Gastroesophageal sphincter (tissue), 4 donors: ENCODE measurements around the gene HS6ST3. TPM values are rescaled to one million over a fixed set of nuclear protein-coding genes. Genes with fewer than 3 reads are reported as not detected.
"Not testable (repeated sequence)": the region's sequence is repeated elsewhere in the genome, so short reads cannot be mapped to it uniquely, and the experiment has no call there.

Experiments used
- ATAC-seq: fragments of 150-250 bp; one replicate; pipeline ENCODE4 v1.9.1; 2016; ENCODE audit warnings: mild to moderate bottlenecking, moderate library complexity
- H3K27ac ChIP-seq, 4 donors: fragments of 200-600 bp; sonication (generic) in 3 of 4; 1 replicate in 3 of 4; 2 replicates in 1 of 4; pipeline ENCODE4 v1.5.1; 2016 to 2019
- H3K27me3 ChIP-seq: fragments of 200-600 bp; sonication (generic); one replicate; pipeline ENCODE4 v1.5.1; 2019
- H3K36me3 ChIP-seq, 2 donors: fragments of 200-600 bp; sonication (generic); one replicate each; pipeline ENCODE4 v1.5.1; 2019; ENCODE audit warnings: control low read depth in 1 of 2
- H3K4me1 ChIP-seq, 3 donors: fragments of 200-600 bp; sonication (generic); 1 replicate in 2 of 3; 2 replicates in 1 of 3; pipeline ENCODE4 v1.5.1; 2016 to 2019; ENCODE audit warnings: control low read depth in 2 of 3
- H3K4me3 ChIP-seq, 2 donors: fragments of 200-600 bp; sonication (generic); one replicate each; pipeline ENCODE4 v1.5.1; 2019; ENCODE audit warnings: mild to moderate bottlenecking in 1 of 2, moderate library complexity in 1 of 2
- H3K9me3 ChIP-seq, 3 donors: fragments of 200-600 bp; sonication (generic); one replicate each; pipeline ENCODE4 v1.5.1; 2017 to 2019; ENCODE audit warnings: control low read depth in 2 of 3
- EP300 ChIP-seq: sonication (generic); formaldehyde crosslinking; IDR thresholded peaks from one replicate; pipeline ENCODE4 v1.6.1; 2017; ENCODE audit warnings: antibody characterized with exemption, mild to moderate bottlenecking
- POLR2A ChIP-seq, 2 donors: fragments of 450-650 bp; IDR thresholded peaks; one replicate each; pipeline ENCODE4 v1.6.1; 2017; ENCODE audit warnings: antibody characterized with exemption in 2 of 2, mild to moderate bottlenecking in 2 of 2, moderate library complexity in 1 of 2
- POLR2AphosphoS5 ChIP-seq: sonication (generic); formaldehyde crosslinking; IDR thresholded peaks from one replicate; pipeline ENCODE4 v1.6.1; 2017; ENCODE audit warnings: antibody characterized with exemption
- WGBS, 2 donors: methylation state at CpG; one replicate each; pipeline ENCODE4 v1.1.5; 2018; ENCODE audit warnings: low coverage in 1 of 2; 5-methylcytosine and 5-hydroxymethylcytosine counted together
- total RNA-seq, 4 donors: library from RNA; depleted of rRNA; stranded (reverse); fragments of >200 nt; gene quantifications; one replicate each; pipeline ENCODE4 v1.1.0, GENCODE V29; 2016
- TF ChIP-seq, protein P1 (sequence below), 4 experiments: fragments of 200-600 bp in 2 of 4; fragments of 450-650 bp in 2 of 4; sonication (generic) in 1 of 4; IDR thresholded peaks; one replicate each; pipeline ENCODE4 v1.5.1; 2017 to 2019; ENCODE audit warnings: antibody characterized with exemption in 4 of 4, mild to moderate bottlenecking in 2 of 4, moderate library complexity in 2 of 4

Gene HS6ST3
- total RNA-seq, 4 donors from 2014 or later = 3.4 to 13.2 (median 5.2) TPM

GRCh38 chr13:96519380-96519779 is 429.5 kb downstream of the HS6ST3 start:
- H3K36me3 ChIP-seq = no peaks in the 10 kb centered on the region
- TF ChIP-seq POLR2AphosphoS5 = no peak
- 50 to 73% methylated on average over 1 of the region's 1 CpG for WGBS, 2 donors

GRCh38 chr13:96524398-96525020 is 434.6 kb downstream of the HS6ST3 start:
- H3K36me3 ChIP-seq, H3K9me3 ChIP-seq, H3K4me1 ChIP-seq, ATAC-seq, H3K27ac ChIP-seq, H3K4me3 ChIP-seq, H3K27me3 ChIP-seq: not testable (repeated sequence)
- WGBS, 2 donors = 81 to 93% methylated on average over 2 to 4 of the region's 11 CpGs

More at GRCh38 chr13:96519380-96519779, 429.5 kb downstream of the HS6ST3 start:
- Histone ChIP-seq H3K27me3 (no peaks in the 10 kb centered on the region), H3K9me3 (peaks cover 0 to 5% (median 0%) of the 10 kb centered on the region in 3 donors), H3K27ac (no peak overlapping the region), H3K4me1 (no peaks in the 10 kb centered on the region), H3K4me3 (no peak overlapping the region)
- no peak for ATAC-seq

DNA sequence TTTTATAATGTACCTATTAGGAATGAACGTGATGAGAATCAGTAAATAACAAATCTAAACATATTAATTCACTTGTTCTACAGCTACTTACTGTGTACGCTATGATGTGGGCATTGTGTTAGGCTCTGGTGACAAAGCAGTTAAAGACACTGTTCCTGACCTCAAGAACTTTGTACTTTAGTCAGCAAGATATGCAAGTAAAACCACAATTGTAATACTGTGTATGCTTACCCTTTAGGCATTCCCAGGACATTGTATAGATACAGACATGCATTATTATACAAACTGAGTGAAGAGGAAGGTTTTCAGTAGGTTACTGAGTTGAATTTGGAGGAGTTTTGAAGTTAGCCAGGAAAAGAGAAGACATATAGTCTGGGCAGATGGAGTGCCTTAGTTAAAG is 435.8 kb downstream of the HS6ST3 start:
- H3K9me3 ChIP-seq = no peaks in the 10 kb centered on the region
- no peak for ATAC-seq
- no peak overlapping the region for H3K4me3 ChIP-seq
- WGBS, 2 donors = 73 to 100% methylated on average over 2 of the region's 2 CpGs
- no peaks in the 10 kb centered on the region for H3K36me3 ChIP-seq
- H3K27me3 ChIP-seq = no peaks in the 10 kb centered on the region
- TF ChIP-seq POLR2A (IDR thresholded peaks at IDR 0.05) (no peak), POLR2AphosphoS5 (no peak), EP300 (no peak)
- TF ChIP-seq, protein P1, sequence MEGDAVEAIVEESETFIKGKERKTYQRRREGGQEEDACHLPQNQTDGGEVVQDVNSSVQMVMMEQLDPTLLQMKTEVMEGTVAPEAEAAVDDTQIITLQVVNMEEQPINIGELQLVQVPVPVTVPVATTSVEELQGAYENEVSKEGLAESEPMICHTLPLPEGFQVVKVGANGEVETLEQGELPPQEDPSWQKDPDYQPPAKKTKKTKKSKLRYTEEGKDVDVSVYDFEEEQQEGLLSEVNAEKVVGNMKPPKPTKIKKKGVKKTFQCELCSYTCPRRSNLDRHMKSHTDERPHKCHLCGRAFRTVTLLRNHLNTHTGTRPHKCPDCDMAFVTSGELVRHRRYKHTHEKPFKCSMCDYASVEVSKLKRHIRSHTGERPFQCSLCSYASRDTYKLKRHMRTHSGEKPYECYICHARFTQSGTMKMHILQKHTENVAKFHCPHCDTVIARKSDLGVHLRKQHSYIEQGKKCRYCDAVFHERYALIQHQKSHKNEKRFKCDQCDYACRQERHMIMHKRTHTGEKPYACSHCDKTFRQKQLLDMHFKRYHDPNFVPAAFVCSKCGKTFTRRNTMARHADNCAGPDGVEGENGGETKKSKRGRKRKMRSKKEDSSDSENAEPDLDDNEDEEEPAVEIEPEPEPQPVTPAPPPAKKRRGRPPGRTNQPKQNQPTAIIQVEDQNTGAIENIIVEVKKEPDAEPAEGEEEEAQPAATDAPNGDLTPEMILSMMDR (IDR thresholded peaks at IDR 0.05) = no peak
- H3K27ac ChIP-seq = no peak overlapping the region
- H3K4me1 ChIP-seq = no peaks in the 10 kb centered on the region

DNA sequence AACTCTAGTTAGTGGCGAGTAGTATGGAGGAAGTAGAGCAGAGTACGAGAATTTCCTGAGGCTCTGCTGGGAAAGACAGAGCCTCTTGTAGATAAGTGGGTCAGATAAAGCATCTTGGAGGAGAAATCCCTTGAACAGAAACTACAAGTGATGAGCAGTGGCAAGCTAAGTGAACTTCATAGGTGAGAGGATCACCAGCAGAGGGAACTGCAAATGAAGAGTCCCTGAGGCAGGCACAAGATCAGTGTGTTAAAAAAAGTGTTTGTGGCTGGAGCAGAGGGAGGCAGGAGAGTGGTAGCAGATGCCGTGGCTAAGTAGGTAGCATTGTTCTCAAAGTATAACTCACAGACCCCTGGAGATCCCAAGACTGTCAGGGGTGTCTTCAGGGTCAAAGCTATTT is 437.6 kb downstream of the HS6ST3 start:
- WGBS, 2 donors = 45 to 50% methylated on average over 2 to 3 of the region's 3 CpGs
- TF ChIP-seq POLR2A (IDR thresholded peaks at IDR 0.05) (no peak), EP300 (no peak), POLR2AphosphoS5 (no peak)
- TF ChIP-seq, protein P1 (IDR thresholded peaks at IDR 0.05) = no peak
- Histone ChIP-seq H3K9me3 (no peaks in the 10 kb centered on the region), H3K36me3 (no peaks in the 10 kb centered on the region), H3K4me3 (no peak overlapping the region), H3K27me3 (no peaks in the 10 kb centered on the region), H3K4me1 (no peaks in the 10 kb centered on the region), H3K27ac (no peak overlapping the region)
- no peak for ATAC-seq

DNA sequence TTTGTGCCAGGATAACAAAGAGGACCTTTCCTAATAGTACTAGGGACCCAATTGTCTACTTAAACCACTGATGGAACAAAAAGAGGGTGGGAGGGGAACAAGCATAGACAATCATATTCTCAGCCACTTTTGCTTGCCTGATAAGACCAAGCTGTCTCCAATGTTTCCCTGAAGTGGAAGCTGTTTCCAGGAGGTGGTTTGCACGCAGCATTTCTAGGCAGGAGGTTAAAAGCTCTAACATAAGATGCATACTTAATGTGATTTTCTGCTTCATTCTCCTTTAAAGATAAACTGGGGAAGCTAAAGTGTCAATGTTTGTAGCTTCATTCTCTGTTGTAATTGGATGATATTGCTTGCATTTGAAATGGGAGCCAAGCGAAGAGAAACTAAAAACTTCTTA is 442.9 kb downstream of the HS6ST3 start:
- TF ChIP-seq EP300 (no peak), POLR2A (IDR thresholded peaks at IDR 0.05) (no peak), POLR2AphosphoS5 (no peak)
- TF ChIP-seq, protein P1 (IDR thresholded peaks at IDR 0.05) = no peak
- Histone ChIP-seq H3K27me3 (no peaks in the 10 kb centered on the region), H3K27ac (no peak overlapping the region), H3K36me3 (no peaks in the 10 kb centered on the region), H3K4me3 (no peak overlapping the region), H3K9me3 (no peaks in the 10 kb centered on the region), H3K4me1 (no peaks in the 10 kb centered on the region)
- ATAC-seq = no peak
- WGBS, 2 donors = 77 to 89% methylated on average over 1 to 2 of the region's 2 CpGs

GRCh38 chr13:96533408-96533807 is 443.5 kb downstream of the HS6ST3 start:
- Histone ChIP-seq H3K36me3 (no peaks in the 10 kb centered on the region), H3K27ac (no peak overlapping the region), H3K27me3 (no peaks in the 10 kb centered on the region), H3K4me1 (no peaks in the 10 kb centered on the region), H3K4me3 (no peak overlapping the region), H3K9me3 (no peaks in the 10 kb centered on the region)
- ATAC-seq = no peak
- 64 to 67% methylated on average over 6 to 7 of the region's 7 CpGs for WGBS, 2 donors
- no peak for TF ChIP-seq POLR2AphosphoS5
- TF ChIP-seq, protein P1 (IDR thresholded peaks at IDR 0.05) = no peak
- TF ChIP-seq EP300 = no peak
- no peak for TF ChIP-seq POLR2A (IDR thresholded peaks at IDR 0.05)
